ENCODE data around the gene NFATC4. TPM values are rescaled to one million over a fixed set of nuclear protein-coding genes. Genes with fewer than 3 reads are reported as not detected.

The NFATC4 gene
- total and polyA plus RNA-seq, 5 donors from 2014 or later = not detected

DNA sequence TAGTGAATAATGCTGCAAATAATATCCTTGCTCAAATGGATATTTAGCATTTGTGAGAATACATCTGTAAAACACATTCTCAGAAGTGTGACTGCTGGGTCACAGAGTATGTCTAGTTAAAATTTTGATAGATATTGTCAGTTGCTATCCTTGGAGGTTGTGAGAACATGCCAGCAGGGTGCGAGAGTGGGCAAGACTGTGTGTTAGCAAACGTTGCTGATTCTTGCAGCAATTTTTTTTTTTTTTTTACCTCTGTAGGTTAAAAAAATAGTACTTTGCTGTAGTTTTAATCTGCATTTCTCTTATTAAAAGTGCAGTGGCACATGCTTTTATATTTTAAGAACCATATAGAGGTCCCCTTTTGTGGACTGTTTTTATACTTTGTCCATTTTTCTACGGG, 26.3 kb downstream of the NFATC4 start:
- Mint-ChIP-seq H3K27ac (no peak overlapping the region), H3K36me3 (no peaks in the 10 kb centered on the region), H3K4me3 (no peak overlapping the region), H3K4me1 (peaks cover 0 to 6% (median 1%) of the 10 kb centered on the region in 4 donors), H3K9me3 (no peaks in the 10 kb centered on the region), H3K27me3 (peaks cover 40% of the 10 kb centered on the region)
- H3K4me1 ChIP-seq (ENCODE audit: control insufficient read depth, insufficient read depth, low read length, poor library complexity, severe bottlenecking) = peaks cover 6% of the 10 kb centered on the region
- no peaks in the 10 kb centered on the region for H3K36me3 ChIP-seq (ENCODE audit: control insufficient read depth, insufficient read depth, low read length)
- no peak overlapping the region for H3K4me3 ChIP-seq (ENCODE audit: low read depth, low read length)
- ATAC-seq (ENCODE audit: low read depth in 2 of 2) (no peak), DNase-seq (peak in 1 of 3 donors; percentile 25)
- H3K9me3 ChIP-seq (ENCODE audit: control insufficient read depth in 2 of 2, low read length in 2 of 2) = no peaks in the 10 kb centered on the region
- H3K27me3 ChIP-seq (ENCODE audit: control insufficient read depth, insufficient read depth, low read length) = peaks cover 2% of the 10 kb centered on the region
- no peak overlapping the region for H3K27ac ChIP-seq (ENCODE audit: insufficient read depth, low read length, poor library complexity, severe bottlenecking)

DNA sequence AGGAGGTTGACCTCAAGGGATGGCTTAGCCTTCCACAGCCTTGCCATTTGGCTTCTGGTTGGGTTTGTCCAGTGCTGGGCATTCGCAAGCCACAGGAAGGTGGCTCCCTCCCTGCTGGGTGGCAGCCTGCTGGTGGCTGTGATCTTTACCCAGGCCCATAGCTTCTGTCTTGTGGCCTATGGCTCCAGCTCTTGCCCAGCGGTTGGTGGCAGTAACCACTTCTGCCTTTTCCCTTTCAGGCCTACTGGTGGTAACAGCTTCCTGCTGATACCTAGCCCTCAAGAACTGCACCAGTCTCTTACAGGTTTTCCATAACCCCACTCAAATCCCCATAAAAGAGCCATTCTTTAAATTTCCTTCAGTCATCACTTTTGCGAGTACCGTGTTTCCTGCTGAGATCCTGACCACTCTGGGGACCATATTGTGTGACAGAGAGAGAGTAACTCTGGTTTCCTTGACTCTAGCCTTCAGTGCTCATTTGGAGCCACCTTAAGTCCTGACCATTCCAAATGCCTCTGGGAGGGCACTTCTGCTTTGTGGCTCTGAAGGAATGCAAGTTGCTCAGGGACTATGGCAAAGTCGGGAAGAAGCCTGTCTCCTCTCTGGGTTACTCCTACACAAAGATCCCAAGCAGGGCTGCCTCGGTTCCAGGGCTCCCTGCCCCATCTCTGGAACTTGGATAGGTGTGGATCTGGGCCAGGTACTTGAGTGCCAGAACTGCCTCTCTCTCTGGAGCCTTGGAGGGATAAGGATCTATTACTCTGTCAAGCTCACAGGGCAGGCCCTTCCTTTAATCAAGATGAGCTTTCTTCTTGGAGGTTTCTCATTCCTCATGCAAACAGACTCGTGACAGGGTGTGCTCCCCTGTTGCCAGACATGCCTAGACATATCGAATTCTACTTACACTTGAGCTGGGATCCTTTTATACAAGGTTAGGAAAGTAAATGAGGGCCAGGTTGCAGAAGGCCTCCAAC, 27.9 kb downstream of the NFATC4 start:
- Mint-ChIP-seq H3K4me3 (no peak overlapping the region), H3K9me3 (peaks cover 0 to 1% (median 0%) of the 10 kb centered on the region in 7 donors), H3K36me3 (no peaks in the 10 kb centered on the region), H3K27me3 (peaks cover 49% of the 10 kb centered on the region), H3K4me1 (peaks cover 0 to 11% (median 4%) of the 10 kb centered on the region in 4 donors), H3K27ac (no peak overlapping the region)
- DNase-seq (no peak), ATAC-seq (ENCODE audit: low read depth in 2 of 2) (peak; percentile 19 to 20)
- H3K27ac ChIP-seq (ENCODE audit: insufficient read depth, low read length, poor library complexity, severe bottlenecking) = no peak overlapping the region
- no peak overlapping the region for H3K4me3 ChIP-seq (ENCODE audit: low read depth, low read length)
- H3K9me3 ChIP-seq (ENCODE audit: control insufficient read depth in 2 of 2, low read length in 2 of 2) = no peaks in the 10 kb centered on the region
- peaks cover 10% of the 10 kb centered on the region for H3K4me1 ChIP-seq (ENCODE audit: control insufficient read depth, insufficient read depth, low read length, poor library complexity, severe bottlenecking)
- H3K36me3 ChIP-seq (ENCODE audit: control insufficient read depth, insufficient read depth, low read length) = no peaks in the 10 kb centered on the region
- no peaks in the 10 kb centered on the region for H3K27me3 ChIP-seq (ENCODE audit: control insufficient read depth, insufficient read depth, low read length)

DNA sequence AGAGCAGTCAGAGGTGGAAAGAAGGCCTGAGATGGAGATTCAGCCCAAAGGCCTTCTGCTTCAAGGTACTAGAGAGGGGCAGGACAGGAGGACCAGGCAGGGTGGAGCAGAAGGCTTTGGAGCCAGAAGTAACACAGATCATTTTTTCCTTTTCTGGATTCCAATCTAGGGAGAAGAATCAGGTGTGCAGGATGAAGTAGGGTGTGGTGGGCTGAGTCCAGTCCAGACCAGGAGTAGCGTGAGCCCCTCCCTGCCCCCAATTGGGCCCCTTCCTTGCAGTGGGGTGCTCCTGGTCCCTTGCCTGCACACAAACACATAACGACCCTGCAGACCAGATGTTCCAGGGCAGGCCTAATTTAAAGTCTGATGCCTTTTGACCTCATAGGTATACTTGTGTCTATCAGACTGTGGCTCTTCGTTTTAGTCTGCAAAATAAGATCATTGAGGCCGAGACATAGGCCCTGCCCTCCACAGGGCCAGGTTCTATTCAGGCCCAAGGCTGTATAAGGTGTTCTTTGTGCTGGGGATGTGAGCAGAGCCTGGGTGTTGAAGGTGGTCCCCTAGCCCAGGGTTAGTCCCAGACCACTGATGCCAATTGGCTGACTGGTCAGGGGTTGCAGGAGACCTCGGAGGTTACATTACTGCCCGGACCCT, 29.8 kb downstream of the NFATC4 start:
- peaks cover 47% of the 10 kb centered on the region for H3K27me3 Mint-ChIP-seq
- H3K4me3 Mint-ChIP-seq = peak overlapping the region in 2 of 4 donors; percentile 16 to 68

DNA sequence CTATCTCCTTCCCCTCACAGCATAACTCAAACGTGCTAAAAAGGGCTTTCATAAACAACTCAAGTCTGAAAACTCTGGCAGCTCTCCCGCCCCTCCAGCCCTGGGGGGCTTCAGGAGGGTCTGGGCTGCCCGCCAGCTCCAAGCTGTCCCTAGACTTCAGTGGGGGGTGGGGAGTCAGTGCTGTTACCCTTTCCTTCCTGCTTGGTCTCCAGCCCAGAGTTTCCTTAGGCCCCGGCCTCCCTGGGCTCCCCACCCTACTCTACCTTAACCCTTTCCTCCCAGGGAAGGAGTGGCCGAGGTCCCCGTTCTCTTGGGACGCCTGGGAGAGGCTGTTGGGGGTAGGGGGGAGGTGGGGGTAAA, 30.3 kb downstream of the NFATC4 start:
- Histone ChIP-seq H3K27me3 (ENCODE audit: control insufficient read depth, insufficient read depth, low read length) (no peaks in the 10 kb centered on the region), H3K4me1 (ENCODE audit: control insufficient read depth, insufficient read depth, low read length, poor library complexity, severe bottlenecking) (peaks cover 10% of the 10 kb centered on the region), H3K9me3 (ENCODE audit: control insufficient read depth in 2 of 2, low read length in 2 of 2) (no peaks in the 10 kb centered on the region), H3K36me3 (ENCODE audit: control insufficient read depth, insufficient read depth, low read length) (no peaks in the 10 kb centered on the region), H3K4me3 (ENCODE audit: low read depth, low read length) (no peak overlapping the region), H3K27ac (ENCODE audit: insufficient read depth, low read length, poor library complexity, severe bottlenecking) (no peak overlapping the region)
- no peak for ATAC-seq (ENCODE audit: low read depth in 2 of 2)
- DNase-seq = no peak
- Mint-ChIP-seq H3K27me3 (peaks cover 52% of the 10 kb centered on the region), H3K36me3 (no peaks in the 10 kb centered on the region), H3K4me3 (no peak overlapping the region), H3K27ac (no peak overlapping the region), H3K4me1 (peaks cover 0 to 11% (median 4%) of the 10 kb centered on the region in 4 donors), H3K9me3 (peaks cover 0 to 1% (median 0%) of the 10 kb centered on the region in 7 donors)

More for the DNA sequence above, 29.8 kb downstream of the NFATC4 start:
- Histone ChIP-seq H3K27me3 (ENCODE audit: control insufficient read depth, insufficient read depth, low read length) (no peaks in the 10 kb centered on the region), H3K4me3 (ENCODE audit: low read depth, low read length) (no peak overlapping the region), H3K36me3 (ENCODE audit: control insufficient read depth, insufficient read depth, low read length) (no peaks in the 10 kb centered on the region), H3K27ac (ENCODE audit: insufficient read depth, low read length, poor library complexity, severe bottlenecking) (no peak overlapping the region), H3K9me3 (ENCODE audit: control insufficient read depth in 2 of 2, low read length in 2 of 2) (no peaks in the 10 kb centered on the region), H3K4me1 (ENCODE audit: control insufficient read depth, insufficient read depth, low read length, poor library complexity, severe bottlenecking) (peaks cover 10% of the 10 kb centered on the region)
- H3K9me3 Mint-ChIP-seq = peaks cover 0 to 1% (median 0%) of the 10 kb centered on the region in 7 donors
- peak overlapping the region in 2 of 3 donors; percentile 1 to 44 for H3K27ac Mint-ChIP-seq
- H3K4me1 Mint-ChIP-seq = peaks cover 0 to 11% (median 4%) of the 10 kb centered on the region in 4 donors
- ATAC-seq (ENCODE audit: low read depth in 2 of 2) = no peak
- no peak for DNase-seq
- no peaks in the 10 kb centered on the region for H3K36me3 Mint-ChIP-seq

DNA sequence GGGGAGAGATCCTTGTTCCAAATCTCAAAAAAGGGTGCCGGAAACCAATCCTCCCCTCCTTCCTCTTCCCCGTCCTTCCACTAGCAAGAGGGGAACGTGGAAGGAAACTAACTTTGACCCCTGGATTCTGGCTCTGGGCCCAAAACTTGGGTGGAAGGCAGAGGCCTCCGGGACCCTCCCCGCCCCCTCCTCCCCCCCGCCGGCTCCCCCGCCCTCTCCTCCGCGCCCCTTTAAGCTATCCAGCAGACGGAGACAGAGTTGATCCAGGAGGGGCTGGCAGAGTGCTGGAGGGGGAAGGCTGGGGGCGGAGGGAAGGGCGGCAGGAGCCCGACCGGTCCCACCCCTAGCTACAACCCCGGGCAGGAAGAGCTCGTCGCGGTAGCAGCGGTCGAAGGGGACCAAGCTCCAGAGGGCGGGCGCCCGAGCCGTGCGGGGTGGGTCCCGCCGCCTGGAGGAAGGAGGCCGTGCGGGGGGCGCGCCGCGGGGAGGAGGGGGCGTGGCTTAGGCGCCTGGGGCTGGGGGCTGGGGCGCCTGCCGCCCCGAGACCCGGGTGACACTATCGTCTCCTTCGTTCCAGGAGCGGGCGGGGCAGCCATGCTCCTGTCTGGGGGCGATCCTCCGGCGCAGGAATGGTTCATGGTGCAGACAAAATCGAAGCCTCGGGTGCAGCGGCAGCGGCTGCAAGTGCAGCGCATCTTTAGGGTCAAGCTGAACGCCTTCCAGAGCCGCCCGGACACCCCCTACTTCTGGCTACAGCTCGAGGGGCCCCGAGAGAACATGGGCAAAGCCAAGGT, 30.9 kb downstream of the NFATC4 start, which contains the start of gene NYNRIN:
TSS of gene NYNRIN (plus strand) at position 351 of the 794 bp plus-strand sequence. CDS start at position 595, 244 bp downstream.
- DNase-seq (peak; percentile 12 to 34 (median 15)), ATAC-seq (ENCODE audit: low read depth in 2 of 2) (peak; percentile 38 to 60)
- H3K9me3 ChIP-seq (ENCODE audit: control insufficient read depth in 2 of 2, low read length in 2 of 2) = no peaks in the 10 kb centered on the region
- H3K27ac Mint-ChIP-seq = peak within 1 kb of the TSS in 2 of 3 donors; percentile 1 to 44
- no peaks in the 10 kb centered on the region for H3K36me3 ChIP-seq (ENCODE audit: control insufficient read depth, insufficient read depth, low read length)
- peaks cover 0 to 11% (median 4%) of the 10 kb centered on the region in 4 donors for H3K4me1 Mint-ChIP-seq
- no peaks in the 10 kb centered on the region for H3K36me3 Mint-ChIP-seq
- H3K4me1 ChIP-seq (ENCODE audit: control insufficient read depth, insufficient read depth, low read length, poor library complexity, severe bottlenecking) = peaks cover 10% of the 10 kb centered on the region
- H3K27ac ChIP-seq (ENCODE audit: insufficient read depth, low read length, poor library complexity, severe bottlenecking) = no peak within 1 kb of the TSS
- H3K4me3 ChIP-seq (ENCODE audit: low read depth, low read length) = no peak within 1 kb of the TSS
- H3K9me3 Mint-ChIP-seq = peaks cover 0 to 1% (median 0%) of the 10 kb centered on the region in 7 donors
- H3K27me3 ChIP-seq (ENCODE audit: control insufficient read depth, insufficient read depth, low read length) = peaks cover 2% of the 10 kb centered on the region
- peaks cover 58% of the 10 kb centered on the region for H3K27me3 Mint-ChIP-seq
- peak within 1 kb of the TSS in 2 of 4 donors; percentile 61 to 65 for H3K4me3 Mint-ChIP-seq

DNA sequence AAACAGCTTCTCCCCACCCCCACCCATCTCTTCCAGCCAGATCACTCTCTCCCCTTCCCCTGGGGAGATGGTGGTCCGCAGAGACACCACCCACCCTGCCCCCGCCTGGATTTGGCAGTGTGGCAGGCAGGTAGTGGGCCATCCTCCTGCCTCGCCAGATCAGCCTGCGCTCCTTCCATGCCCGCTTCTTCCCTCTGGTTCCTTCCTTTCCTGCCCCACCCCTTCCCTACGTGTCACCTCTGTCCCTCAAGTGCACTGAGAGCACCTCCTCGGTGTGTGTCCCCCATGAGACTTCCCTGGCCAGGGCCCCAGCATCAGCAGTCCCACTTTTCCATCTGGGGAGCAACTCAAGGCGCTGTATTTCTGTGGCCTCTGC, 31.5 kb downstream of the NFATC4 start:
- Histone ChIP-seq H3K4me3 (ENCODE audit: low read depth, low read length) (no peak overlapping the region), H3K4me1 (ENCODE audit: control insufficient read depth, insufficient read depth, low read length, poor library complexity, severe bottlenecking) (peaks cover 10% of the 10 kb centered on the region), H3K27ac (ENCODE audit: insufficient read depth, low read length, poor library complexity, severe bottlenecking) (no peak overlapping the region), H3K9me3 (ENCODE audit: control insufficient read depth in 2 of 2, low read length in 2 of 2) (no peaks in the 10 kb centered on the region), H3K36me3 (ENCODE audit: control insufficient read depth, insufficient read depth, low read length) (no peaks in the 10 kb centered on the region), H3K27me3 (ENCODE audit: control insufficient read depth, insufficient read depth, low read length) (peaks cover 2% of the 10 kb centered on the region)
- no peak for DNase-seq
- Mint-ChIP-seq H3K4me1 (peaks cover 0 to 11% (median 4%) of the 10 kb centered on the region in 4 donors), H3K27ac (no peak overlapping the region), H3K36me3 (no peaks in the 10 kb centered on the region), H3K4me3 (peak overlapping the region in 2 of 4 donors; percentile 61 to 65), H3K9me3 (peaks cover 0 to 2% (median 0%) of the 10 kb centered on the region in 7 donors), H3K27me3 (peaks cover 60% of the 10 kb centered on the region)
- no peak for ATAC-seq (ENCODE audit: low read depth in 2 of 2)
